ENCODE measurements around the gene DNAJB1. TPM values are rescaled to one million over a fixed set of nuclear protein-coding genes. Genes with fewer than 3 reads are reported as not detected.
A peak's percentile ranks its signal among the peaks of the same experiment; 100 is the strongest.

The DNAJB1 gene
- total and polyA plus RNA-seq, 2 of the 13 experiments (the other 11 are each of a cell fraction or from before 2014, with no cell fraction given) = 87.5 to 97.3 TPM

- TF ChIP-seq FOSL2 (CRISPR knock-in tag; IDR thresholded peaks at IDR 0.05) = peak; percentile 55; the same call in 1 of the 2 replicates
- TF ChIP-seq ZNF788 (CRISPR knock-in tag; IDR thresholded peaks at IDR 0.05; ENCODE audit: borderline replicate concordance) = 0 out of 2 replicates have a peak, but pooled peaks have one; percentile 28
- peak; percentile 27; the same call in 1 of the 2 replicates for TF ChIP-seq BCL6 (CRISPR knock-in tag; IDR thresholded peaks at IDR 0.05)
- peak in 1 of 2 experiments; percentile 69; a peak in 2 of 4 replicates for TF ChIP-seq ATF4 (CRISPR knock-in tag; IDR thresholded peaks at IDR 0.05)
- TF ChIP-seq CERS6 (CRISPR knock-in tag; IDR thresholded peaks at IDR 0.05) = no peak
- 0 out of 2 replicates have a peak, but pooled peaks have one; percentile 21 for TF ChIP-seq RXRA (CRISPR knock-in tag; IDR thresholded peaks at IDR 0.05)
- TF ChIP-seq FOXA3 (CRISPR knock-in tag; IDR thresholded peaks at IDR 0.05) = peak; percentile 62; the same call in 1 of the 2 replicates
Measured at GRCh38 chr19:14502334-14503092, 15.7 kb downstream of the DNAJB1 start (continued).

GRCh38 chr19:14497228-14497921 is 20.8 kb downstream of the DNAJB1 start:
- 3% methylated on average over 3 of the region's 6 CpGs for WGBS (ENCODE audit: low lambda C conversion rate)
- FAIRE-seq = peak; percentile 84
- Histone ChIP-seq H3K4me3 (replicated peaks in 1 of 3; ENCODE audit: insufficient read depth in 1 of 3, low read depth in 2 of 3, low read length in 3 of 3) (peak overlapping the region; percentile 32 to 72 (median 49)), H3K36me3 (replicated peaks in 1 of 2; ENCODE audit: control insufficient read depth in 1 of 2, insufficient read depth in 2 of 2, low read length in 2 of 2) (no peaks in the 10 kb centered on the region), H3K9ac (ENCODE audit: insufficient read depth, low read depth, low read length) (peak overlapping the region; percentile 58), H3K4me1 (ENCODE audit: insufficient read depth, low read length) (peaks cover 41% of the 10 kb centered on the region), H2AFZ (ENCODE audit: low read length) (peak overlapping the region; percentile 38), H3K79me2 (ENCODE audit: insufficient read depth, low read length) (peaks cover 13% of the 10 kb centered on the region), H3K9me3 (ENCODE audit: low read length) (no peaks in the 10 kb centered on the region), H3K27me3 (ENCODE audit: control insufficient read depth in 1 of 2, insufficient read depth in 2 of 2, low read length in 2 of 2) (no peaks in the 10 kb centered on the region), H3K27ac (ENCODE audit: extremely low read length, insufficient read depth, low read length) (peak overlapping the region; percentile 45), H3K4me2 (ENCODE audit: low read depth, low read length) (peak overlapping the region; percentile 95), H4K20me1 (ENCODE audit: insufficient read depth, low read length) (no peaks in the 10 kb centered on the region)
- ChIA-PET POLR2A (interaction anchor here (0.6 to 8.5 kb wide), 6 partner anchors 8 to 709 kb away, joined by 3 to 123 read pairs (median 4); partner anchors contain the start of gene DNAJB1), CTCF (ENCODE audit: low intra/inter-chr PET ratio, low total read pairs) (no interaction called here)
- no TSS peak for BruUV-seq (replicated peaks)
- ATAC-seq = peak; percentile 64
- in situ Hi-C loops (cut with HindIII; ENCODE audit: extremely low pct_ligation_motif_present, low pct_unique_long_range_greater_than_20kb) (no loop called here), intact Hi-C loops (cut with micrococcal nuclease; ENCODE audit: unreplicated experiment) (no loop called here)
- peak; percentile 74 for DNase-seq (ENCODE audit: low spot score)
- 0 out of 2 replicates have a peak, but pooled peaks have one; percentile 18 for TF ChIP-seq BCL6 (CRISPR knock-in tag; IDR thresholded peaks at IDR 0.05)
- TF ChIP-seq ZSCAN22 (CRISPR knock-in tag; IDR thresholded peaks at IDR 0.05) = peak; percentile 91
- TF ChIP-seq ZNF615 (CRISPR knock-in tag; IDR thresholded peaks at IDR 0.05; ENCODE audit: borderline replicate concordance) = no peak
- TF ChIP-seq HCFC1 (IDR thresholded peaks at IDR 0.05; ENCODE audit: low read depth, low read length) = peak; percentile 33; the same call in 1 of the 2 replicates
- no peak for TF ChIP-seq NFE2 (CRISPR knock-in tag; IDR thresholded peaks at IDR 0.05)
- peak; percentile 19 for TF ChIP-seq PHF21A (CRISPR knock-in tag; IDR thresholded peaks at IDR 0.05)
- TF ChIP-seq KLF16 (CRISPR knock-in tag; IDR thresholded peaks at IDR 0.05) = 0 out of 4 replicates have a peak, but pooled peaks of 1 of the 2 experiments have one; percentile 30
- TF ChIP-seq POGZ (CRISPR knock-in tag; IDR thresholded peaks at IDR 0.05) = 0 out of 2 replicates have a peak, but pooled peaks have one; percentile 31
- TF ChIP-seq SAP130 (CRISPR knock-in tag; IDR thresholded peaks at IDR 0.05; ENCODE audit: low read depth) = peak; percentile 60
- 0 out of 2 replicates have a peak, but pooled peaks have one; percentile 1 for TF ChIP-seq ZNF776 (CRISPR knock-in tag; IDR thresholded peaks at IDR 0.05)
- peak; percentile 24; the same call in 1 of the 2 replicates for TF ChIP-seq ZNF83 (CRISPR knock-in tag; IDR thresholded peaks at IDR 0.05; ENCODE audit: borderline replicate concordance)
- TF ChIP-seq SMAD3 (CRISPR knock-in tag; IDR thresholded peaks at IDR 0.05) = no peak
